H9 (cell line): Measurements from ENCODE around the gene CTNNA3. TPM values are rescaled to one million over a fixed set of nuclear protein-coding genes. Genes with fewer than 3 reads are reported as not detected.

Experiments used
- DNase-seq: peaks from one replicate; pipeline ENCODE4 v3.0.0-alpha.2; 2017
- H2AFZ ChIP-seq: one replicate; pipeline ENCODE4 v1.6.1; 2013; ENCODE audit warnings: mild to moderate bottlenecking, low read length, control low read depth, moderate library complexity
- H2AK5ac ChIP-seq: 2 replicates; pipeline ENCODE4 v1.6.1; 2013; ENCODE audit warnings: low read length, control low read depth, mixed read lengths; ENCODE audit not compliant: insufficient read length
- H2BK120ac ChIP-seq: one replicate; pipeline ENCODE4 v1.6.1; 2013; ENCODE audit warnings: low read depth, mild to moderate bottlenecking, low read length, control low read depth, inconsistent platforms; ENCODE audit not compliant: poor library complexity, severe bottlenecking
- H2BK12ac ChIP-seq: 2 replicates; pipeline ENCODE4 v1.6.1; 2013; ENCODE audit warnings: low read length, control low read depth, mixed read lengths, low read depth; ENCODE audit not compliant: insufficient read length
- H2BK15ac ChIP-seq: 2 replicates; pipeline ENCODE4 v1.6.1; 2013; ENCODE audit warnings: low read depth, low read length, control low read depth
- H2BK20ac ChIP-seq: one replicate; pipeline ENCODE4 v1.6.1; 2013; ENCODE audit warnings: low read depth, mild to moderate bottlenecking, low read length, control low read depth, inconsistent platforms; ENCODE audit not compliant: poor library complexity, severe bottlenecking
- H2BK5ac ChIP-seq: 2 replicates; pipeline ENCODE4 v1.6.1; 2013; ENCODE audit warnings: low read length, control low read depth, mixed read lengths; ENCODE audit not compliant: insufficient read length
- H3K14ac ChIP-seq: 2 replicates; pipeline ENCODE4 v1.6.1; 2013; ENCODE audit warnings: low read length, control low read depth; ENCODE audit not compliant: insufficient read depth
- H3K18ac ChIP-seq: 2 replicates; pipeline ENCODE4 v1.6.1; 2013; ENCODE audit warnings: low read depth, mild to moderate bottlenecking, mixed read lengths, low read length, control low read depth; ENCODE audit not compliant: insufficient read length
- H3K23ac ChIP-seq: 2 replicates; pipeline ENCODE4 v1.6.1; 2013; ENCODE audit warnings: low read length, control low read depth, mixed read lengths, low read depth; ENCODE audit not compliant: insufficient read length
- H3K23me2 ChIP-seq: 2 replicates; pipeline ENCODE4 v1.6.1; 2013; ENCODE audit warnings: low read depth, mild to moderate bottlenecking, mixed read lengths, low read length, control low read depth; ENCODE audit not compliant: insufficient read length, poor library complexity, severe bottlenecking
- H3K27ac ChIP-seq: 2 replicates; pipeline ENCODE4 v1.5.1; 2013; ENCODE audit warnings: low read length, control low read depth, mixed read lengths, low read depth; ENCODE audit not compliant: insufficient read length
- H3K27me3 ChIP-seq: 2 replicates; pipeline ENCODE4 v1.6.1; 2013; ENCODE audit warnings: low read length, control low read depth, inconsistent platforms; ENCODE audit not compliant: insufficient read depth
- H3K4ac ChIP-seq: 2 replicates; pipeline ENCODE4 v1.6.1; 2013; ENCODE audit warnings: low read depth, mild to moderate bottlenecking, control low read depth, inconsistent platforms, low read length, moderate library complexity
- H3K4me1 ChIP-seq: 2 replicates; pipeline ENCODE4 v1.6.1; 2013; ENCODE audit warnings: low read length, control low read depth, inconsistent platforms; ENCODE audit not compliant: insufficient read depth
- H3K4me2 ChIP-seq: 2 replicates; pipeline ENCODE4 v1.6.1; 2013; ENCODE audit warnings: low read length, control low read depth, mixed read lengths; ENCODE audit not compliant: insufficient read length, insufficient read depth
- H3K56ac ChIP-seq: 2 replicates; pipeline ENCODE4 v1.6.1; 2013; ENCODE audit warnings: low read depth, mild to moderate bottlenecking, mixed read lengths, low read length, control low read depth; ENCODE audit not compliant: insufficient read length
- H3K79me1 ChIP-seq: 2 replicates; pipeline ENCODE4 v1.6.1; 2013; ENCODE audit warnings: low read depth, mild to moderate bottlenecking, moderate library complexity, low read length, control low read depth, inconsistent platforms; ENCODE audit not compliant: insufficient read depth, poor library complexity, severe bottlenecking
- H3K79me2 ChIP-seq: 2 replicates; pipeline ENCODE4 v1.6.1; 2013; ENCODE audit warnings: low read length, control low read depth, inconsistent platforms; ENCODE audit not compliant: insufficient read depth
- H3K9ac ChIP-seq: 2 replicates; pipeline ENCODE4 v1.6.1; 2013; ENCODE audit warnings: low read length, control low read depth, mixed read lengths; ENCODE audit not compliant: insufficient read length; ENCODE audit errors: extremely low read depth
- H3K9me3 ChIP-seq: one replicate; pipeline ENCODE4 v1.6.1; 2013; ENCODE audit warnings: low read depth, low read length, inconsistent platforms; ENCODE audit not compliant: control insufficient read depth
- H3T11ph ChIP-seq: one replicate; pipeline ENCODE4 v1.6.1; 2013; ENCODE audit warnings: mild to moderate bottlenecking, low read length, control low read depth, inconsistent platforms
- H4K20me1 ChIP-seq: one replicate; pipeline ENCODE4 v1.6.1; 2013; ENCODE audit not compliant: control insufficient read depth, insufficient read length, insufficient read depth
- H4K5ac ChIP-seq: 2 replicates; pipeline ENCODE4 v1.6.1; 2013; ENCODE audit warnings: low read depth, mild to moderate bottlenecking, mixed read lengths, low read length, control low read depth; ENCODE audit not compliant: insufficient read length
- H4K8ac ChIP-seq: replicated peaks from 2 replicates; pipeline ENCODE4 v1.6.1; 2013; ENCODE audit warnings: low read length, control low read depth, mixed read lengths, low read depth; ENCODE audit not compliant: insufficient read length
- H4K91ac ChIP-seq: 2 replicates; pipeline ENCODE4 v1.6.1; 2013; ENCODE audit warnings: low read depth, mild to moderate bottlenecking, moderate library complexity, mixed read lengths, low read length, control low read depth; ENCODE audit not compliant: insufficient read length
- H3K27ac Mint-ChIP-seq, 3 experiments: 2 replicates in 2 of 3; 3 replicates in 1 of 3; pipeline ENCODE4 v1.8.0; 2020 to 2021; ENCODE audit warnings: mixed read lengths in 3 of 3, mild to moderate bottlenecking in 1 of 3, moderate library complexity in 1 of 3
- H3K27me3 Mint-ChIP-seq: 2 replicates; pipeline ENCODE4 v1.8.0; 2021; ENCODE audit warnings: low read depth, mild to moderate bottlenecking, moderate library complexity, mixed read lengths
- H3K36me3 Mint-ChIP-seq, 3 experiments: 2 replicates in 2 of 3; 3 replicates in 1 of 3; pipeline ENCODE4 v1.8.0; 2020 to 2021; ENCODE audit warnings: low read depth in 3 of 3, mixed read lengths in 3 of 3; ENCODE audit not compliant: insufficient read depth in 1 of 3
- H3K4me1 Mint-ChIP-seq, 2 experiments: 2 replicates each; pipeline ENCODE4 v1.8.0; 2020; ENCODE audit warnings: mixed read lengths in 2 of 2
- H3K4me3 Mint-ChIP-seq, 2 experiments: 2 replicates in 1 of 2; 3 replicates in 1 of 2; pipeline ENCODE4 v1.8.0; 2020 to 2021; ENCODE audit warnings: mild to moderate bottlenecking in 2 of 2, mixed read lengths in 2 of 2, moderate library complexity in 1 of 2
- H3K9me3 Mint-ChIP-seq, 2 experiments: 2 replicates in 1 of 2; 3 replicates in 1 of 2; pipeline ENCODE4 v1.8.0; 2020; ENCODE audit warnings: mild to moderate bottlenecking in 2 of 2, mixed read lengths in 2 of 2, moderate library complexity in 1 of 2
- CTCF ChIP-seq: fragments of 200-600 bp; sonication (generic); conservative IDR thresholded peaks from 3 replicates; pipeline ENCODE4 v1.8.0; 2021; ENCODE audit warnings: antibody characterized with exemption, mild to moderate bottlenecking
- total RNA-seq: library from RNA; stranded (reverse); gene quantifications from 2 replicates; pipeline ENCODE4 v1.2.1, GENCODE V29; 2021

Gene CTNNA3
- total RNA-seq, 1 experiment from 2014 or later: 3.3 TPM

- no peaks in the 10 kb centered on the region for H3K36me3 Mint-ChIP-seq
- Histone ChIP-seq H3K23me2 (no peaks in the 10 kb centered on the region), H4K91ac (no peak overlapping the region), H2BK15ac (no peak overlapping the region), H2AK5ac (no peak overlapping the region), H2BK20ac (no peak overlapping the region), H2BK120ac (no peak overlapping the region), H3K4me1 (no peaks in the 10 kb centered on the region), H3K23ac (no peak overlapping the region), H3K18ac (no peak overlapping the region), H3K9ac (no peak overlapping the region), H3K79me1 (no peaks in the 10 kb centered on the region), H2AFZ (no peak overlapping the region), H3K56ac (no peak overlapping the region), H3K14ac (no peak overlapping the region), H3K27me3 (no peaks in the 10 kb centered on the region), H4K20me1 (no peaks in the 10 kb centered on the region), H3K4me2 (no peak overlapping the region), H4K8ac (no peak overlapping the region), H3K9me3 (no peaks in the 10 kb centered on the region), H2BK5ac (no peak overlapping the region), H2BK12ac (no peak overlapping the region), H4K5ac (no peak overlapping the region), H3K27ac (no peak overlapping the region), H3K79me2 (no peaks in the 10 kb centered on the region), H3K4ac (no peak overlapping the region), H3T11ph (no peak overlapping the region)
- H3K9me3 Mint-ChIP-seq: peaks cover 0 to 5% of the 10 kb centered on the region in 2 experiments; a peak in 4 of 5 replicates
- H3K4me1 Mint-ChIP-seq: no peaks in the 10 kb centered on the region
- H3K27ac Mint-ChIP-seq: no peak overlapping the region
- no peak overlapping the region for H3K4me3 Mint-ChIP-seq
- DNase-seq: no peak
- no peak for TF ChIP-seq CTCF
- no peaks in the 10 kb centered on the region for H3K27me3 Mint-ChIP-seq
Measured at GRCh38 chr10:66058594-66058993, 1637.4 kb downstream of the CTNNA3 start.
